Panc1 (cell line): ENCODE measurements around the gene PCF11. TPM values are rescaled to one million over a fixed set of nuclear protein-coding genes. Genes with fewer than 3 reads are reported as not detected.
"Not testable (repeated sequence)": the region's sequence is repeated elsewhere in the genome, so short reads cannot be mapped to it uniquely, and the experiment has no call there.

Experiments
- ATAC-seq: fragments of 200-7000 bp; cut with Tn5 transposase; 2 replicates; pipeline ENCODE4 v1.9.1; 2020; ENCODE audit warnings: mild to moderate bottlenecking, moderate library complexity
- BruUV-seq: library from RNA; stranded (reverse); fragments of 400-500 nt; replicated peaks from 2 replicates; lab custom pipeline; 2021; lab: Mats Ljungman, UMichigan
- CTCF ChIA-PET: fragments of 300-600 bp; sonication (Branson Sonifier 250); formaldehyde crosslinking; loops from one replicate; lab custom pipeline; 2022; ENCODE audit warnings: antibody characterized with exemption; lab: Charles Lee
- POLR2A ChIA-PET: fragments of 300-600 bp; sonication (Branson Sonifier 250); formaldehyde crosslinking; loops from one replicate; lab custom pipeline; 2022; ENCODE audit warnings: antibody characterized with exemption; lab: Charles Lee
- DNase-seq: peaks from one replicate; pipeline ENCODE4 v3.0.0-alpha.2; 2010; ENCODE audit warnings: low read depth, low spot score
- H3K27ac ChIP-seq: 2 replicates; pipeline ENCODE4 v1.5.1; 2011; ENCODE audit warnings: mild to moderate bottlenecking, low read length, inconsistent platforms
- H3K27me3 ChIP-seq: fragments of 200-500 bp; sonication (Bioruptor generic); 2 replicates; pipeline ENCODE4 v1.6.0; 2014; ENCODE audit warnings: low read length, inconsistent platforms; ENCODE audit not compliant: control insufficient read depth, insufficient read depth
- H3K36me3 ChIP-seq: fragments of 200-500 bp; sonication (Bioruptor generic); 2 replicates; pipeline ENCODE4 v1.5.1; 2014; ENCODE audit warnings: inconsistent platforms, mild to moderate bottlenecking, low read length, moderate library complexity; ENCODE audit not compliant: control insufficient read depth, insufficient read depth
- H3K4me1 ChIP-seq: 2 replicates; pipeline ENCODE4 v1.5.1; 2011; ENCODE audit warnings: inconsistent platforms, mild to moderate bottlenecking, low read length, moderate library complexity; ENCODE audit not compliant: control insufficient read depth, insufficient read depth
- H3K4me3 ChIP-seq, 2 experiments: 2 replicates each; pipeline ENCODE4 v1.5.1; 2011 to 2012; ENCODE audit warnings: low read depth in 2 of 2, low read length in 2 of 2, mild to moderate bottlenecking in 2 of 2, inconsistent platforms in 1 of 2, moderate library complexity in 1 of 2
- H3K9me3 ChIP-seq: fragments of 200-500 bp; sonication (Bioruptor generic); 2 replicates; pipeline ENCODE4 v1.5.1; 2014; ENCODE audit warnings: low read depth, mild to moderate bottlenecking, inconsistent platforms, low read length, moderate library complexity; ENCODE audit not compliant: control insufficient read depth, insufficient read depth
- POLR2AphosphoS5 ChIP-seq: IDR thresholded peaks from 2 replicates; pipeline ENCODE4 v1.6.1; 2012; ENCODE audit warnings: mild to moderate bottlenecking, low read depth, low read length, moderate library complexity
- REST ChIP-seq, 2 experiments: IDR thresholded peaks; 2 replicates each; pipeline ENCODE4 v1.6.1; 2011 to 2012; ENCODE audit warnings: low read depth in 2 of 2, control low read depth in 1 of 2, low read length in 1 of 2, mild to moderate bottlenecking in 1 of 2, moderate library complexity in 1 of 2; ENCODE audit not compliant: insufficient read depth in 1 of 2
- SIN3A ChIP-seq: IDR thresholded peaks from 2 replicates; pipeline ENCODE4 v1.6.1; 2012; ENCODE audit warnings: low read depth, mild to moderate bottlenecking, low read length, moderate library complexity, borderline replicate concordance; ENCODE audit not compliant: insufficient read depth
- TCF7L2 ChIP-seq: IDR thresholded peaks from 2 replicates; pipeline ENCODE4 v1.6.1; 2011; ENCODE audit warnings: mild to moderate bottlenecking, low read depth, low read length, inconsistent platforms
- in situ Hi-C: cut with HindIII; loops from 2 replicates; pipeline ENCODE4 v1.10.0; 2016; ENCODE audit warnings: low sequenced_read_pairs, low pct_unique_long_range_greater_than_20kb
- intact Hi-C: fragments of 100-400 bp; cut with micrococcal nuclease; formaldehyde crosslinking; loops from one replicate; pipeline ENCODE4 v1.10.0; 2022; ENCODE audit not compliant: unreplicated experiment
- total RNA-seq: library from RNA; stranded (reverse); gene quantifications from one replicate; pipeline ENCODE4 v1.2.1, GENCODE V29; 2021; ENCODE audit not compliant: unreplicated experiment
- TF ChIP-seq, protein P1 (sequence below): fragments of 450-650 bp; IDR thresholded peaks from 2 replicates; pipeline ENCODE4 v1.5.1; 2017; ENCODE audit warnings: mild to moderate bottlenecking

Gene PCF11
- total RNA-seq, 1 experiment from 2014 or later, result 56.6 TPM

DNA sequence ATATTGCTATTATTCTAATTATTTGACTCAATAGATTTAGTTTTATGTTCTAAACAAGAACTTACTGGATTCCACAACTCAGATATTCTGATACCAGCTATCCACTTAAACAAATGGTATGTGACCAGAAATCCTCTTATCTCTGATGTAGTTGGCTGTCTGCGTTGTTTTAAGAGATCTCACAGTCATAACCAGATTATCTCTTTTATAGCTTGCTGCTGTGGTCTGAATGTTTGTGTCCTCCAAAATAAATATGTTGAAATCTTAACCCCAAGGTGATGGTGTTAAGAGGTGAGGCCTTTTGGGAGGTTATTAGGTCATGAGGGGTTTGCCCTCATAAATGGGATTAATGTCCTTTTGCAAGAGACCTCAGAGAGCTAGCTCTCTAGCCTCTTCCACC, 49.3 kb downstream of the PCF11 start:
- H3K27ac ChIP-seq, result no peak overlapping the region
- no peaks in the 10 kb centered on the region for H3K4me1 ChIP-seq
- in situ Hi-C loops (no loop called here), intact Hi-C loops (no loop called here)
- no peak overlapping the region for H3K4me3 ChIP-seq
- no peaks in the 10 kb centered on the region for H3K27me3 ChIP-seq
- CTCF ChIA-PET, result no interaction called here
- H3K36me3 ChIP-seq, result no peaks in the 10 kb centered on the region
- TF ChIP-seq SIN3A, result no peak
- TF ChIP-seq, protein P1, sequence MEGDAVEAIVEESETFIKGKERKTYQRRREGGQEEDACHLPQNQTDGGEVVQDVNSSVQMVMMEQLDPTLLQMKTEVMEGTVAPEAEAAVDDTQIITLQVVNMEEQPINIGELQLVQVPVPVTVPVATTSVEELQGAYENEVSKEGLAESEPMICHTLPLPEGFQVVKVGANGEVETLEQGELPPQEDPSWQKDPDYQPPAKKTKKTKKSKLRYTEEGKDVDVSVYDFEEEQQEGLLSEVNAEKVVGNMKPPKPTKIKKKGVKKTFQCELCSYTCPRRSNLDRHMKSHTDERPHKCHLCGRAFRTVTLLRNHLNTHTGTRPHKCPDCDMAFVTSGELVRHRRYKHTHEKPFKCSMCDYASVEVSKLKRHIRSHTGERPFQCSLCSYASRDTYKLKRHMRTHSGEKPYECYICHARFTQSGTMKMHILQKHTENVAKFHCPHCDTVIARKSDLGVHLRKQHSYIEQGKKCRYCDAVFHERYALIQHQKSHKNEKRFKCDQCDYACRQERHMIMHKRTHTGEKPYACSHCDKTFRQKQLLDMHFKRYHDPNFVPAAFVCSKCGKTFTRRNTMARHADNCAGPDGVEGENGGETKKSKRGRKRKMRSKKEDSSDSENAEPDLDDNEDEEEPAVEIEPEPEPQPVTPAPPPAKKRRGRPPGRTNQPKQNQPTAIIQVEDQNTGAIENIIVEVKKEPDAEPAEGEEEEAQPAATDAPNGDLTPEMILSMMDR, result no peak
- TF ChIP-seq TCF7L2, result no peak
- no peak for TF ChIP-seq REST (IDR thresholded peaks at IDR 0.05; ENCODE audit: insufficient read depth in 1 of 2, low read depth in 2 of 2, low read length in 1 of 2)
- ATAC-seq, result no peak
- no peaks in the 10 kb centered on the region for H3K9me3 ChIP-seq
- POLR2A ChIA-PET, result interaction anchor here (0.6 kb wide), 1 partner anchor 10 kb away, joined by 3 read pairs; no protein-coding TSS in a partner anchor
- no TSS peak for BruUV-seq
- no peak for DNase-seq

GRCh38 chr11:83206771-83207382, 49.9 kb downstream of the PCF11 start:
- H3K9me3 ChIP-seq, CTCF ChIA-PET, in situ Hi-C loops, H3K27me3 ChIP-seq, H3K36me3 ChIP-seq, H3K4me1 ChIP-seq, BruUV-seq, DNase-seq, H3K27ac ChIP-seq, H3K4me3 ChIP-seq, ATAC-seq, intact Hi-C loops: not testable (repeated sequence)
- POLR2A ChIA-PET, result interaction anchor here (0.6 kb wide), 1 partner anchor 23 kb away, joined by 5 read pairs; no protein-coding TSS in a partner anchor

- TF ChIP-seq TCF7L2 (no peak), REST (IDR thresholded peaks at IDR 0.05; ENCODE audit: insufficient read depth in 1 of 2, low read depth in 2 of 2, low read length in 1 of 2) (no peak), POLR2AphosphoS5 (no peak), SIN3A (no peak)
- TF ChIP-seq, protein P1, result peak; percentile 72
- no peaks in the 10 kb centered on the region for H3K9me3 ChIP-seq
- ChIA-PET POLR2A (no interaction called here), CTCF (interaction anchor here (0.9 kb wide), 1 partner anchor 30 kb away, joined by 3 read pairs; no protein-coding TSS in a partner anchor)
- H3K27me3 ChIP-seq, result peaks cover 5% of the 10 kb centered on the region; the same call in 1 of the 2 replicates
- BruUV-seq, result no TSS peak
- in situ Hi-C loops, result no loop called here
- peak; percentile 82; the same call in 1 of the 2 replicates for ATAC-seq
- H3K36me3 ChIP-seq, result no peaks in the 10 kb centered on the region
- peaks cover 4% of the 10 kb centered on the region; the same call in 1 of the 2 replicates for H3K4me1 ChIP-seq
- no peak for DNase-seq
- H3K27ac ChIP-seq, result no peak overlapping the region
- intact Hi-C loops, result no loop called here
- no peak overlapping the region for H3K4me3 ChIP-seq
These were observed 62.2 kb downstream of the PCF11 start for GRCh38 chr11:83219095-83219494.
